ENCODE data around the gene DACT3. TPM values are rescaled to one million over a fixed set of nuclear protein-coding genes. Genes with fewer than 3 reads are reported as not detected.

DACT3 gene
- total and polyA plus RNA-seq, 2 of the 13 experiments (the other 11 are each of a cell fraction or from before 2014, with no cell fraction given): 0.04 TPM; not detected in 1

- no peak overlapping the region for H3K4me3 ChIP-seq (replicated peaks in 1 of 3; ENCODE audit: insufficient read depth in 1 of 3, low read depth in 2 of 3, low read length in 3 of 3)
- H3K79me2 ChIP-seq (ENCODE audit: insufficient read depth, low read length): no peaks in the 10 kb centered on the region
- WGBS (ENCODE audit: low lambda C conversion rate): 13% methylated on average over 4 of the region's 7 CpGs
- H3K36me3 ChIP-seq (replicated peaks in 1 of 2; ENCODE audit: control insufficient read depth in 1 of 2, insufficient read depth in 2 of 2, low read length in 2 of 2): no peaks in the 10 kb centered on the region
- CTCF ChIA-PET (ENCODE audit: low intra/inter-chr PET ratio, low total read pairs): no interaction called here
- no peak overlapping the region for H3K4me2 ChIP-seq (ENCODE audit: low read depth, low read length)
- intact Hi-C loops (cut with micrococcal nuclease; ENCODE audit: unreplicated experiment): no loop called here
- TF ChIP-seq PITX1 (CRISPR knock-in tag; IDR thresholded peaks at IDR 0.05): no peak
- TF ChIP-seq BCL3 (CRISPR knock-in tag; IDR thresholded peaks at IDR 0.05): no peak
- TF ChIP-seq, protein P1, sequence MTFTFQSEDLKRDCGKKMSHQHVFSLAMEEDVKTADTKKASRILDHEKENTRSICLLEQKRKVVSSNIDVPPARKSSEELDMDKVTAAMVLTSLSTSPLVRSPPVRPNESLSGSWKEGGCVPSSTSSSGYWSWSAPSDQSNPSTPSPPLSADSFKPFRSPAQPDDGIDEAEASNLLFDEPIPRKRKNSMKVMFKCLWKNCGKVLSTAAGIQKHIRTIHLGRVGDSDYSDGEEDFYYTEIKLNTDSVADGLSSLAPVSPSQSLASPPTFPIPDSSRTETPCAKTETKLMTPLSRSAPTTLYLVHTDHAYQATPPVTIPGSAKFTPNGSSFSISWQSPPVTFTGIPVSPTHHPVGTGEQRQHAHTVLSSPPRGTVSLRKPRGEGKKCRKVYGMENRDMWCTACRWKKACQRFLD (CRISPR knock-in tag; IDR thresholded peaks at IDR 0.05; ENCODE audit: borderline replicate concordance): no peak
- TF ChIP-seq, protein P2, sequence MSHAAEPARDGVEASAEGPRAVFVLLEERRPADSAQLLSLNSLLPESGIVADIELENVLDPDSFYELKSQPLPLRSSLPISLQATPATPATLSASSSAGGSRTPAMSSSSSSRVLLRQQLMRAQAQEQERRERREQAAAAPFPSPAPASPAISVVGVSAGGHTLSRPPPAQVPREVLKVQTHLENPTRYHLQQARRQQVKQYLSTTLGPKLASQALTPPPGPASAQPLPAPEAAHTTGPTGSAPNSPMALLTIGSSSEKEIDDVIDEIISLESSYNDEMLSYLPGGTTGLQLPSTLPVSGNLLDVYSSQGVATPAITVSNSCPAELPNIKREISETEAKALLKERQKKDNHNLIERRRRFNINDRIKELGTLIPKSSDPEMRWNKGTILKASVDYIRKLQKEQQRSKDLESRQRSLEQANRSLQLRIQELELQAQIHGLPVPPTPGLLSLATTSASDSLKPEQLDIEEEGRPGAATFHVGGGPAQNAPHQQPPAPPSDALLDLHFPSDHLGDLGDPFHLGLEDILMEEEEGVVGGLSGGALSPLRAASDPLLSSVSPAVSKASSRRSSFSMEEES (CRISPR knock-in tag; IDR thresholded peaks at IDR 0.05): no peak
- TF ChIP-seq PAX8 (CRISPR knock-in tag; IDR thresholded peaks at IDR 0.05; ENCODE audit: borderline replicate concordance): no peak
- no peak for TF ChIP-seq ZFP91 (CRISPR knock-in tag; IDR thresholded peaks at IDR 0.05; ENCODE audit: borderline replicate concordance)
- no peak for TF ChIP-seq ZNF33A (CRISPR knock-in tag; IDR thresholded peaks at IDR 0.05; ENCODE audit: borderline replicate concordance)
- TF ChIP-seq ZNF143 (CRISPR knock-in tag; IDR thresholded peaks at IDR 0.05): no peak
- TF ChIP-seq PHF20 (CRISPR knock-in tag; IDR thresholded peaks at IDR 0.05): no peak
- TF ChIP-seq, protein P3, sequence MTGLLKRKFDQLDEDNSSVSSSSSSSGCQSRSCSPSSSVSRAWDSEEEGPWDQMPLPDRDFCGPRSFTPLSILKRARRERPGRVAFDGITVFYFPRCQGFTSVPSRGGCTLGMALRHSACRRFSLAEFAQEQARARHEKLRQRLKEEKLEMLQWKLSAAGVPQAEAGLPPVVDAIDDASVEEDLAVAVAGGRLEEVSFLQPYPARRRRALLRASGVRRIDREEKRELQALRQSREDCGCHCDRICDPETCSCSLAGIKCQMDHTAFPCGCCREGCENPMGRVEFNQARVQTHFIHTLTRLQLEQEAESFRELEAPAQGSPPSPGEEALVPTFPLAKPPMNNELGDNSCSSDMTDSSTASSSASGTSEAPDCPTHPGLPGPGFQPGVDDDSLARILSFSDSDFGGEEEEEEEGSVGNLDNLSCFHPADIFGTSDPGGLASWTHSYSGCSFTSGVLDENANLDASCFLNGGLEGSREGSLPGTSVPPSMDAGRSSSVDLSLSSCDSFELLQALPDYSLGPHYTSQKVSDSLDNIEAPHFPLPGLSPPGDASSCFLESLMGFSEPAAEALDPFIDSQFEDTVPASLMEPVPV (CRISPR knock-in tag; IDR thresholded peaks at IDR 0.05): no peak
- POLR2A ChIA-PET: no interaction called here
- H3K4me1 ChIP-seq (ENCODE audit: insufficient read depth, low read length): peaks cover 33% of the 10 kb centered on the region
- H3K27ac ChIP-seq (ENCODE audit: extremely low read length, insufficient read depth, low read length): no peak overlapping the region
- in situ Hi-C loops (cut with HindIII; ENCODE audit: extremely low pct_ligation_motif_present, low pct_unique_long_range_greater_than_20kb): no loop called here
- no peaks in the 10 kb centered on the region for H4K20me1 ChIP-seq (ENCODE audit: insufficient read depth, low read length)
- ATAC-seq: no peak
- no peak for FAIRE-seq
- H2AFZ ChIP-seq (ENCODE audit: low read length): no peak overlapping the region
- no peak overlapping the region for H3K9ac ChIP-seq (ENCODE audit: insufficient read depth, low read depth, low read length)
- DNase-seq (ENCODE audit: low spot score): no peak
- no TSS peak for BruUV-seq (replicated peaks)
- H3K27me3 ChIP-seq (ENCODE audit: control insufficient read depth in 1 of 2, insufficient read depth in 2 of 2, low read length in 2 of 2): peaks cover 0 to 50% of the 10 kb centered on the region in 2 experiments; a peak in 3 of 5 replicates
- no peaks in the 10 kb centered on the region for H3K9me3 ChIP-seq (ENCODE audit: low read length)
Observed at GRCh38 chr19:46622118-46622446, 38.9 kb downstream of the DACT3 start.

Measured in HepG2 (cell line).